Measurements from ENCODE around the gene GIMAP2.

GIMAP2 gene

DNA sequence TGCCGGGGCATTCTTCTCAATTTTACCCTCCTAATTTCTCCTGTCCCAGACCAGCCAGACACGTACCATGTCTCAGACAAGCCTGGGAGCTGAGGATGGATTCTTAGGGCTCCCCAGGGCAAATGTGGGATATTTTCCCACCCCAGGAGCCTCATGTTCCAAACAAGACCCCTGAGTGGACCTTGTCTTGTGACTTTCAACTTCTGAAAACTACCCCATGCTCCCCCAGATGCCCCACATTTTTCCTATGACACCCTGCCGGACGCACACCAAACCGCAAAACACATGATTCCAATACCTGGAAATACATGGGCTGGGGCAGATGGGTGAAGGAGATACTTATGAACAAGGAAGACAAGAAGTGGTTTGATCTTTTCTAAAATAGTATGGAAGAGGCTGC lies 52.6 kb downstream of the GIMAP2 start:
- Histone ChIP-seq H3F3A (ENCODE audit: insufficient read depth) (no peaks in the 10 kb centered on the region), H3K9me2 (replicated peaks; ENCODE audit: insufficient read depth, low read length) (no peaks in the 10 kb centered on the region), H3K9me3 (ENCODE audit: insufficient read depth, low read length) (no peaks in the 10 kb centered on the region), H3K36me3 (ENCODE audit: low read length) (no peaks in the 10 kb centered on the region), H3K9ac (ENCODE audit: low read length) (no peak overlapping the region), H3K27ac (ENCODE audit: low read depth, low read length) (no peak overlapping the region), H3K4me3 (ENCODE audit: insufficient read depth, low read length, poor library complexity, severe bottlenecking) (no peak overlapping the region), H3K4me2 (ENCODE audit: low read depth, low read length, poor library complexity, severe bottlenecking) (no peak overlapping the region), H4K20me1 (ENCODE audit: low read depth, low read length) (no peaks in the 10 kb centered on the region), H3K79me2 (ENCODE audit: insufficient read depth, low read length) (no peaks in the 10 kb centered on the region), H3K27me3 (ENCODE audit: low read length) (no peaks in the 10 kb centered on the region), H2AFZ (ENCODE audit: low read depth, low read length, severe bottlenecking) (no peak overlapping the region)
- TF ChIP-seq EZH2phosphoT487 (conservative IDR thresholded peaks at IDR 0.05; ENCODE audit: low read length) = no peak
- TF ChIP-seq, protein P1, sequence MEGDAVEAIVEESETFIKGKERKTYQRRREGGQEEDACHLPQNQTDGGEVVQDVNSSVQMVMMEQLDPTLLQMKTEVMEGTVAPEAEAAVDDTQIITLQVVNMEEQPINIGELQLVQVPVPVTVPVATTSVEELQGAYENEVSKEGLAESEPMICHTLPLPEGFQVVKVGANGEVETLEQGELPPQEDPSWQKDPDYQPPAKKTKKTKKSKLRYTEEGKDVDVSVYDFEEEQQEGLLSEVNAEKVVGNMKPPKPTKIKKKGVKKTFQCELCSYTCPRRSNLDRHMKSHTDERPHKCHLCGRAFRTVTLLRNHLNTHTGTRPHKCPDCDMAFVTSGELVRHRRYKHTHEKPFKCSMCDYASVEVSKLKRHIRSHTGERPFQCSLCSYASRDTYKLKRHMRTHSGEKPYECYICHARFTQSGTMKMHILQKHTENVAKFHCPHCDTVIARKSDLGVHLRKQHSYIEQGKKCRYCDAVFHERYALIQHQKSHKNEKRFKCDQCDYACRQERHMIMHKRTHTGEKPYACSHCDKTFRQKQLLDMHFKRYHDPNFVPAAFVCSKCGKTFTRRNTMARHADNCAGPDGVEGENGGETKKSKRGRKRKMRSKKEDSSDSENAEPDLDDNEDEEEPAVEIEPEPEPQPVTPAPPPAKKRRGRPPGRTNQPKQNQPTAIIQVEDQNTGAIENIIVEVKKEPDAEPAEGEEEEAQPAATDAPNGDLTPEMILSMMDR (IDR thresholded peaks at IDR 0.05; ENCODE audit: insufficient read depth, low read length, poor library complexity, severe bottlenecking) = no peak

DNA sequence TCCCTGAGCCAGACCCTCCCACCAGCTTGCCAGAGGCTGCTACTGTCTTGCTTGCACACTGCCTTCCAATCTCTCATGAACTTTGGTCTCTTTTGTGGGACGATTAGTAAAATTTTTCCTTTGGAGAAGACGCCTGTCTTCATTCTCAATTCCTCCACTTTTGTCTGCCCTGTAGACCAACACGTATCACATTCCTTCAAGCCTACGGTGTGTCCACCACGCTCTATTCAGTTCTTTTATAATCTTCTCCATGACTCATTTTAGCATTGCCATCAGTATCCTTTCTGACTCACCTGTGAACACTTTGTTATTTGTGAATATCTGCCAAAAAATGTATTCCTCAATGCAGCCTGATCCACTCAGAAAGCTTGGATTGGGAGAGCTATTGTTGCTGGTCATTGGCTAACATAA lies 53.1 kb downstream of the GIMAP2 start:
- Histone ChIP-seq H3K9me2 (replicated peaks; ENCODE audit: insufficient read depth, low read length) (no peaks in the 10 kb centered on the region), H3K79me2 (ENCODE audit: insufficient read depth, low read length) (no peaks in the 10 kb centered on the region), H3K9ac (ENCODE audit: low read length) (no peak overlapping the region), H3F3A (ENCODE audit: insufficient read depth) (no peaks in the 10 kb centered on the region), H3K36me3 (ENCODE audit: low read length) (no peaks in the 10 kb centered on the region), H3K9me3 (ENCODE audit: insufficient read depth, low read length) (no peaks in the 10 kb centered on the region), H2AFZ (ENCODE audit: low read depth, low read length, severe bottlenecking) (no peak overlapping the region), H3K27me3 (ENCODE audit: low read length) (no peaks in the 10 kb centered on the region), H3K4me3 (ENCODE audit: insufficient read depth, low read length, poor library complexity, severe bottlenecking) (no peak overlapping the region), H3K4me2 (ENCODE audit: low read depth, low read length, poor library complexity, severe bottlenecking) (no peak overlapping the region), H4K20me1 (ENCODE audit: low read depth, low read length) (no peaks in the 10 kb centered on the region), H3K27ac (ENCODE audit: low read depth, low read length) (no peak overlapping the region)
- no peak for TF ChIP-seq EZH2phosphoT487 (conservative IDR thresholded peaks at IDR 0.05; ENCODE audit: low read length)
- TF ChIP-seq, protein P1 (IDR thresholded peaks at IDR 0.05; ENCODE audit: insufficient read depth, low read length, poor library complexity, severe bottlenecking) = no peak

DNA sequence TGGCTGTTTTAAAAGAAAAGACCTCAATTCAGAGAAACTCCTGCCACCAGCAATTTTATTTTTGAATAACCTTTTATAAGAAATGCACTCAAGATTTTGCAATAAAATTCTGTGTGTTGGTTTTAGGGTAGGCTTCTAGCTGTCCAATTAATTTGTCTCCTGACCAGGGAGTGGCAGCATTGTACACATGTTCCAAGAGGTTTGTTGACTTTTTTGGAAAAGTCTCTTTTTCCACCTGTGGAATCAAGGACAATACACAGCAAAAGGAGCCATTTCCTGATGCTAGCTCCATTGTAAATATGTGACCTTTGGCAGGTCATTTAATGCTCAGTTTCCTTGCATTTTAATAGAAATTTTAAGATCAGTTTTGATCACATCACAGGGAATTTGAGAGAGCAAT lies 53.5 kb downstream of the GIMAP2 start:
- Histone ChIP-seq H3F3A (ENCODE audit: insufficient read depth) (no peaks in the 10 kb centered on the region), H3K4me2 (ENCODE audit: low read depth, low read length, poor library complexity, severe bottlenecking) (no peak overlapping the region), H3K79me2 (ENCODE audit: insufficient read depth, low read length) (no peaks in the 10 kb centered on the region), H2AFZ (ENCODE audit: low read depth, low read length, severe bottlenecking) (no peak overlapping the region), H3K36me3 (ENCODE audit: low read length) (no peaks in the 10 kb centered on the region), H4K20me1 (ENCODE audit: low read depth, low read length) (no peaks in the 10 kb centered on the region), H3K4me3 (ENCODE audit: insufficient read depth, low read length, poor library complexity, severe bottlenecking) (no peak overlapping the region), H3K27me3 (ENCODE audit: low read length) (no peaks in the 10 kb centered on the region), H3K27ac (ENCODE audit: low read depth, low read length) (no peak overlapping the region), H3K9me2 (replicated peaks; ENCODE audit: insufficient read depth, low read length) (no peaks in the 10 kb centered on the region), H3K9me3 (ENCODE audit: insufficient read depth, low read length) (no peaks in the 10 kb centered on the region), H3K9ac (ENCODE audit: low read length) (no peak overlapping the region)
- TF ChIP-seq, protein P1 (IDR thresholded peaks at IDR 0.05; ENCODE audit: insufficient read depth, low read length, poor library complexity, severe bottlenecking) = no peak
- no peak for TF ChIP-seq EZH2phosphoT487 (conservative IDR thresholded peaks at IDR 0.05; ENCODE audit: low read length)
